GM12892 (cell line): ENCODE data around the gene EHBP1L1.

Source experiments
- POLR2A ChIP-seq: IDR thresholded peaks from 2 replicates; pipeline ENCODE4 v1.6.1; 2011; ENCODE audit warnings: low read depth, low read length, control low read depth
- POLR2AphosphoS5 ChIP-seq: IDR thresholded peaks from 2 replicates; pipeline ENCODE4 v1.6.1; 2011; ENCODE audit warnings: low read depth, low read length, control low read depth
- TAF1 ChIP-seq: IDR thresholded peaks from 2 replicates; pipeline ENCODE4 v1.6.1; 2011; ENCODE audit warnings: low read depth, mild to moderate bottlenecking, control low read depth, low read length, borderline replicate concordance

- TF ChIP-seq POLR2AphosphoS5 (no peak), POLR2A (no peak; the same call in 1 of the 2 replicates), TAF1 (no peak)
Measured at GRCh38 chr11:65528819-65529350, 47.0 kb upstream of the EHBP1L1 start.
